ENCODE data around the gene CLHC1.

Gene CLHC1

GRCh38 chr2:55147041-55147440 lies 85.1 kb downstream of the CLHC1 start:
- no peak for TF ChIP-seq ZBTB7A (IDR thresholded peaks at IDR 0.05; ENCODE audit: low read depth)
- TF ChIP-seq REST (IDR thresholded peaks at IDR 0.05; ENCODE audit: low read depth), result no peak
- TF ChIP-seq, protein P1, sequence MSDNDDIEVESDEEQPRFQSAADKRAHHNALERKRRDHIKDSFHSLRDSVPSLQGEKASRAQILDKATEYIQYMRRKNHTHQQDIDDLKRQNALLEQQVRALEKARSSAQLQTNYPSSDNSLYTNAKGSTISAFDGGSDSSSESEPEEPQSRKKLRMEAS (IDR thresholded peaks at IDR 0.05), result no peak
- no peak for TF ChIP-seq FOXM1 (IDR thresholded peaks at IDR 0.05; ENCODE audit: borderline replicate concordance, low read depth)
- TF ChIP-seq TEAD4 (IDR thresholded peaks at IDR 0.05), result no peak
- no peak for TF ChIP-seq CEBPB (IDR thresholded peaks at IDR 0.05)
- TF ChIP-seq TCF12 (IDR thresholded peaks at IDR 0.05; ENCODE audit: low read depth), result no peak
- no peak for TF ChIP-seq NFIC (IDR thresholded peaks at IDR 0.05)
- TF ChIP-seq EGR1 (IDR thresholded peaks at IDR 0.05), result no peak
- TF ChIP-seq USF1 (IDR thresholded peaks at IDR 0.05), result no peak

- TF ChIP-seq ZBTB7A (IDR thresholded peaks at IDR 0.05; ENCODE audit: low read depth) (no peak), TAF1 (IDR thresholded peaks at IDR 0.05; ENCODE audit: low read depth) (no peak), NFIC (IDR thresholded peaks at IDR 0.05) (no peak), EP300 (IDR thresholded peaks at IDR 0.05; ENCODE audit: borderline replicate concordance) (no peak), CEBPB (IDR thresholded peaks at IDR 0.05) (no peak), EGR1 (IDR thresholded peaks at IDR 0.05) (no peak), TEAD4 (IDR thresholded peaks at IDR 0.05) (no peak), CREB1 (IDR thresholded peaks at IDR 0.05; ENCODE audit: low read depth) (no peak), RAD21 (IDR thresholded peaks at IDR 0.05; ENCODE audit: low read depth) (no peak), USF1 (IDR thresholded peaks at IDR 0.05) (no peak), FOXM1 (IDR thresholded peaks at IDR 0.05; ENCODE audit: borderline replicate concordance, low read depth) (no peak), TCF12 (IDR thresholded peaks at IDR 0.05; ENCODE audit: low read depth) (no peak), REST (IDR thresholded peaks at IDR 0.05; ENCODE audit: low read depth) (no peak), YY1 (IDR thresholded peaks at IDR 0.05; ENCODE audit: low read depth) (no peak)
- TF ChIP-seq, protein P1 (IDR thresholded peaks at IDR 0.05), result no peak
Observed at GRCh38 chr2:55146263-55146662, 85.8 kb downstream of the CLHC1 start.

GRCh38 chr2:55144922-55145820 lies 86.9 kb downstream of the CLHC1 start:
- TF ChIP-seq FOXM1 (IDR thresholded peaks at IDR 0.05; ENCODE audit: borderline replicate concordance, low read depth) (no peak), RAD21 (IDR thresholded peaks at IDR 0.05; ENCODE audit: low read depth) (no peak), YY1 (IDR thresholded peaks at IDR 0.05; ENCODE audit: low read depth) (no peak), REST (IDR thresholded peaks at IDR 0.05; ENCODE audit: low read depth) (no peak), TAF1 (IDR thresholded peaks at IDR 0.05; ENCODE audit: low read depth) (no peak), CREB1 (IDR thresholded peaks at IDR 0.05; ENCODE audit: low read depth) (no peak), NFIC (IDR thresholded peaks at IDR 0.05) (no peak), USF1 (IDR thresholded peaks at IDR 0.05) (no peak), EP300 (IDR thresholded peaks at IDR 0.05; ENCODE audit: borderline replicate concordance) (no peak), CEBPB (IDR thresholded peaks at IDR 0.05) (no peak), ZBTB7A (IDR thresholded peaks at IDR 0.05; ENCODE audit: low read depth) (no peak), TCF12 (IDR thresholded peaks at IDR 0.05; ENCODE audit: low read depth) (no peak), TEAD4 (IDR thresholded peaks at IDR 0.05) (no peak), EGR1 (IDR thresholded peaks at IDR 0.05) (no peak)
- TF ChIP-seq, protein P1 (IDR thresholded peaks at IDR 0.05), result no peak
